SK-MEL-5 (cell line): Measurements from ENCODE around the gene PHACTR3. TPM values are rescaled to one million over a fixed set of nuclear protein-coding genes. Genes with fewer than 3 reads are reported as not detected.
A peak's percentile ranks its signal among the peaks of the same experiment; 100 is the strongest.
"Not testable (repeated sequence)": the region's sequence is repeated elsewhere in the genome, so short reads cannot be mapped to it uniquely, and the experiment has no call there.

Experiments used
- DNase-seq: peaks from one replicate; pipeline ENCODE4 v3.0.0-alpha.2; 2016; ENCODE audit warnings: low read depth, low spot score
- in situ Hi-C: cut with HindIII; loops from 2 replicates; pipeline ENCODE4 v1.10.0; 2016; ENCODE audit warnings: low sequenced_read_pairs, high pct_unique_total_duplicates, low pct_unique_long_range_greater_than_20kb
- total RNA-seq: library from RNA; depleted of rRNA; stranded (reverse); fragments of >200 nt; shearing (Covaris generic); gene quantifications from 2 replicates; pipeline ENCODE4 v1.2.3, GENCODE V29; 2014

PHACTR3 gene
- total RNA-seq, 1 experiment from 2014 or later = not detected

DNA sequence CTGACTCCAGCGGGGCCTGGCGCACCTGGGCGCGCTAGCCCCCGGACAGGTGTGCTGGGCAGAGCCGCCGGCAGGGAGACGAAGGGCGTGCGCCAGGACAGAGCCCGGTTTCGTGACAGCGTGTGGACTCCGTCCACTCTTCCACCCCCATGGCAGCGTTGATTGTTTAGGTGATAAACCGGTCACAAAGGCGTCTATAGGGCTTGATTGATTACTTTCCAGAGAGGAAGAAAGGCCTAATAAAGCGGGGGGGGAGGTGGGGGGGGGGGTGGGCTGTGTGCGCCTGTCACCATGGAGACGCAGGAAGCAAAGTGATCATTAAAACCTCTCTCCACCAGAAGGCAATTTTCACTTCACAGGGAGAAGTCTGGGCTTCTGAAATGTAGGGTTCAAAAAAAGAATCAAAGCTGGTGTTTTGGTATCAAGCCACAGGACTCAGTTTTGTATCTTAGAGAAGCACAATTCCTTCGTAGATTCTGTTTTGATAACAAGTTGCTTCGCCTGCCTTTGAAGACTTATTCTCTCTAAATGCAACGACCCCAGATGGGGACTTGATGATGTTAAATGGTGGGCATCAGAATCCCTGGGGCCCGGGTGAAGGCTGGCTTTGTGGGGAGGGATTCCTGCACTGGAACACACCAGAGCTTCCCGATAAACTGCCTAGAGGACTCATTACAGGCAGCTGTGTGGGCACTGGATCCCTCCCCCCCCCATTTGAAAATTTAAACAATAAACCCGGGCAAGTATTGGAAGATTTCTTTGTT, 1.4 kb downstream of the PHACTR3 start:
- DNase-seq = no peak
- in situ Hi-C loops = no loop called here

DNA sequence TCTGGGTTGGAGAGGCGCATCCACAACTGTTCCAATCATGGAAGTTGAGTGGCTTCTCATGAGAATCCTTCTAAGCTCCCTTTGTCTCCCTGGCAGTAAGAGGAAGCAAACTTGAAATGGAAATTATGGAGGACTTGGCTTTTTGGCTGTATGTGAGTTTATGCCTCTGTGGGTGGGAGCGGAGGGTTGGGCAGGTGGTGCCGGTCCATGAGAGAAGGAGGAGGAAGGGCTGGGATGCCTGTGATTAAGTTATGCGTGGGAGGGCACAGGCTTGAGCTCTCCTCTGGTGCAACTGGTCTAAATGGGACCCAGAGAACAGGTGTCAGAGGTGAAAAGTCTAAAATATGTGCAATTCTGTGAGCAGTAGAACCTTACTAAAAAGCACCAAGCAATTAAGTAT, 2.2 kb downstream of the PHACTR3 start:
- DNase-seq = no peak
- in situ Hi-C loops = no loop called here

DNA sequence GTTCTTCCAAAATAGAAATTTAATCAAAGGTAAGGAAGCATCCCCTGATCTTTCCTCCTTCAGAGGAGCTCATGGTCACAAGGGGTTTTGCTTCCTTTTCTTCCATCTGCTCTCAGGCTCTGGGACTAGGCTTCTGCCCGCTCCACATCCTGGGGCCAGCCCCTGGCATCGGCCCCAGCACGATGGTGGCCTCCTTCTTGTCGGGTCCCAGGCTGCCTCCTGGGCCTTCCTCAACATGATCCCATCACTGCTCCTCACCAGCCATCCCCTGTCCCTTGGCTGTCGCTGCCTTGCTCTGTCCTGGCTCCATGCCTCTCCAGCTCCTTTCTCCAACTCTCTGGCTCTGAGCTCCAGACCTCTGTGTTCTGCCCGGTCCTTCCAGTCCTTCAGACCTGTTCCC, 4.1 kb downstream of the PHACTR3 start:
- DNase-seq = no peak
- in situ Hi-C loops = no loop called here

DNA sequence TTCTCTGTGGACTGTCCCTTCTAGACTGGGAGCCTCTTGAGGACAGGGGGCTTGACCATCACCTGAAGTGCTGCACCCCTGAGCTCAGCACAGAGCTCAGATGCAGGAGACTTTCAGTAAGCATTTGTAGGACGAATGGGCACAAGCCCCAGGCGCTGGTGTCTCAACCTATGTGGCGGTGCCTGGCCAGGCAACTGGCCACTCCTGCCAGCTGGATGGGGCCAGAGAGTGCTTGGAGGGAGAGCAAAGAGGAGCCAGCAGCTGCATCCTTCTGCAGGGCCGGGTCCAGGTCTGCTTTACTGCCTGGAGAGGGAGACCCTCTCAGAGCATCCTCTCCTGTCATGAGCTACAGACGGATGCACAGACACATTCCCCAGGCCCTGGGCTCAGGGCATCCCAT, 4.5 kb downstream of the PHACTR3 start:
- in situ Hi-C loops = no loop called here
- no peak for DNase-seq

DNA sequence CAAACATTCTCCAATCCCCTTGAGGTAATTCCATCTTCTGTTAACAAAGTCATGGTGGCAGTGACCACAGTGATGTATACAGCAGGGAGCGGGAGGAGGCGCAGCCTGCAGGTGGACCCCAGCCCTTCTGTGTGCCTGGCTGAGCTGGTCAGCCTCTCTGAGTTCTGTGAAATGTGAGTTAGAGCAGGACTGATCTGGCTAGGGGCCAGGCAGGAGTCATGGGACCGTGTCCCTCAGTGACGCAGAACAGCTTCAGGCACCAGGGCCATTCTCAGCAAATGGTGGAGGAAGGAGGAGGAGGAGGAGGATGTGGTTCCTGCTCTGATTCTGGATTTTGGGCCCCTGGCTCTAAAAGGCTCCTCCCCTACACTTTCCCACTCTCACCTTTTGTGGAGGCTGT, 6.9 kb downstream of the PHACTR3 start:
- in situ Hi-C loops = no loop called here
- DNase-seq = peak; percentile 14

DNA sequence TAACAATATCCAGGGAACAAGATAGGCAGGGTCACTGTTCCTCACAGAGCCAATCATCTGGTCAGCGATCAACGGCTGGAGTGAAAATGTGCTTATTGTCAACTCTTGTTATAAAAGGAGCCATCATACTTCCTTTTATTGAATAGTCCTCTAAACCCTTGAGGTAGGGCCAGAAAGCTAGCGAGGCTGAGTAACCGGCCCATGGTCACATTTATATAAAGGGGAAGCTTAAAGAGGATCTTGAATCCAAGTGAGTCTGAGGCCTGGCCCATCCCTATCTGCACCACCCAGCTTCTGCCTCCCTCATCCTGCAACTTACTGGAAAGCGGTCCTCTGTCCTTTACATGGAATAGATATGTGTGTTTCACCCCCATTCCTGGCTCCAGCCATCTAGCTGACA, 9.5 kb downstream of the PHACTR3 start:
- DNase-seq = no peak
- in situ Hi-C loops = no loop called here

DNA sequence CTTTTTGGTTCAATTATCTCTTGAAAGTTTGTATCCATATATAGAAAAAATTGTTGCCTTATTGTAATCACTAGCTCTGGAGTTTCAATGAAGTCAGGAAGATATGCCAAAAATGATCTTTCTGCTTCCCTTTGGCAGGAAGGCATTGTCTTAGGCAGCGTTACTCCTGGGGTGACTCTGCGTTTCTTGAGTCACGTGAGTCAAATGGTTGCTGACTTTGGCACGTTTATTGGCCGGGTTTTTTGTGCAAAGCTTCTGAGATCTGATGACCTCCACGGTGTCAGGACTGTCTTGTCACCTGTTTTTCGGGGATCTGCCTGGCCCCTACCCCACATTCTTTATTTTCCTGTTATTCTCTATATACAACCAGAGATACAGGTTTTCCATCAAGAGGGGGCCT, 10.4 kb downstream of the PHACTR3 start:
- no peak for DNase-seq
- in situ Hi-C loops = no loop called here

DNA sequence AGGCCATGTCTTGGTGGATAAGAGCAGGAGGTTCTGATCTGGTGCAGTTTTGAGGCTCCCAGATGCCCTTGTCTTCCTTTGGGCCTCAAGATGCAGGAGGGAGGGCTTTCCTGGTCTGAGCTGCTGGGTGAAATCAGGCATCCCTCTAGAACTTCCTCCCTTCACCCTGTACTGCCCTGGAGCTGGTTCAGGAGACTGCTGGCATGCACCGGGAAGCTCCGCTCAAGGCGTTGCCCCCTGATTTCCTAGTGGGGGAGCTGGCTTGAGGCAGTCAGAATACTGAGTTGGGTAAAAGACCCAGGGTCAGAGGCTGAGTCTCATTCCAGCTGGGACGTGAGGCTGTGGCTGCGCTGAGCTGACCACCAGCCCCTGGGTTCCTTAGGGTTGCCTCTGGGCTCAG, 12.0 kb downstream of the PHACTR3 start:
- DNase-seq = no peak
- in situ Hi-C loops = no loop called here

DNA sequence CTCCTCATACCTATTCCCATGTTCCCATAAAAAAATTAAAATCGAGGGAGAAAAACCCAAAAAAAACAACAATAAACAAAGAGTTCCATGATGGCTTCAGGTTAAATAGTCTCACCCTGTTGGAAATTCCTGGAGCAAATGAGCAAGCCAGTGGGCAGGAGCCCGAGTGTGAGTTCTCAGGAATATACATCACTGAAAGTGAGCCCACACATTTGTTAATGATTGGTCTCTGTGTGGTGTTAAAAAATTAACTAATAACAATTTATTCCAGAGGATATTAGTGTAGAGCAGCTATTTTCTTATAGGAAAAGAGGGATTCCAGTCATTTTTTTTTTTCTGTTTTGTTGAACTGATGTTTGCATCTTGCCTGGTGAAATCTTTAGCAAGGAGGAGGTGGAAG, 12.9 kb downstream of the PHACTR3 start:
- in situ Hi-C loops = no loop called here
- no peak for DNase-seq

DNA sequence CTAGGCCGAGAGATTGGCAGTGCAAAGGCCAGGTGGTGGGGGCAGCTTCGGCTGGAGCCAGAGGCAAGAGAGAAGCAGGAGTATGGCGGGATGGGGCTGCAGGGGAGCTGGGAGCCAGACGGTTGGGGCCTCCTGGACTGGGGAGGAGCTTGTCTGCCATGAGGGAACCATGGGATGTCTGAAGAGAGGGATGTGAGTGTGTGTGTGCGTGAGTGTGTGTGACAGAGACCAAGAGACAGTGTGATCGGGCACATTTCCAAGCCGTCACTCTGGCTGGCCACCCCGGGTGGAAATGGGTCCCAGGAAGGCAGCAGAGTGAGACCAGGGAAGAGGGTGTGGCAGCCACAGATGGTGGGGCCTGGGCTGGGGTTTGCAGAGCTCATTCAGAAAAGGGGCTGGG, 13.8 kb downstream of the PHACTR3 start:
- DNase-seq = no peak
- in situ Hi-C loops = no loop called here

DNA sequence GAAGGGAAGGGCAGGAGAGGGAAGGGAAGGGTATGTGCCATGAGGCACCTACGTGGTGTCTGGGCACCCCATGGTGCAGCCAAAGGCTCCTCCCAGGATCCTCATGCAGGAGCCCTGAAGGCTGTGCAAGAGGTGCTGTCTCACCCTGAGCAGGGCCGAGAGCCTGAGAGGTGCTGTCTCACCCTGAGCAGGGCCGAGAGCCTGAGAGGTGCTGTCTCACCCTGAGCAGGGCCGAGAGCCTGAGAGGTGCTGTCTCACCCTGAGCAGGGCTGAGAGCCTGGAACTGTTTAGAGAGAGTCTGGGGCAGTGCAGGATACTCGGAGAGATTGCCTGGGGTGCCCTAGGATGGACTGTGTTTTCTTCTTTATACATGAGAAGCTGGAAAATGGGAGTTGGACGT, 14.2 kb downstream of the PHACTR3 start:
- in situ Hi-C loops, DNase-seq: not testable (repeated sequence)

DNA sequence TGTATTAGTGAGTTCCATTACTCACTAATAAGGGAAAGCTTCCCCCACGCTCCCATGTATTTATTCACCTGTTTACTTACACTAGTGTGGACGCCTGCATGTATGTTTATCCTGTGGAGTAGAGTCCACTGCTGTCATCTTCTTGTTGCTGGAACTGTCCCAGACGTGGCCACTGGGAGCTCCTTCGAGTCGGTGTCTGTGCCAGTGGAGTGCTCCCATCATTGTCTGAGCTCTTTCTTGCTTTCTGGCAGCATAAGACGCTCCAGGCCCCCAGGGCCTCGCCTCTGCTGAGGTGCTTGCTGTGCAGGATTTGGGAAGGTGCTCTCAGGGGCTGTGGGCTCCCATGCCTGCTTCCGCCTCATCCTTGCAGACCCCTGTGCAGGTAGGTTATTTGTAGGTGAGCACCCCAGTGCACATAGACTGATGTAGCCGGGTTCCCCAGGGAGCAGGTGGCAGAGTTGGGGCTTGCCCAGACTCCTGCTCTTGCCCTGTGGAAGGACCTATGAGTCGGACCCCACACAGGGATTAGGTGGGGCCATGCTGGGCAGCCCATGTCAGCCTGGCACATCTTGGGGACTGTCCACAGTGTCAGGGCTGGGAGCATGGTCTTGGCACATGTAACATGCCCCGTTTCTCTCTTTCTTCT, 16.6 kb downstream of the PHACTR3 start:
- in situ Hi-C loops = no loop called here
- no peak for DNase-seq

DNA sequence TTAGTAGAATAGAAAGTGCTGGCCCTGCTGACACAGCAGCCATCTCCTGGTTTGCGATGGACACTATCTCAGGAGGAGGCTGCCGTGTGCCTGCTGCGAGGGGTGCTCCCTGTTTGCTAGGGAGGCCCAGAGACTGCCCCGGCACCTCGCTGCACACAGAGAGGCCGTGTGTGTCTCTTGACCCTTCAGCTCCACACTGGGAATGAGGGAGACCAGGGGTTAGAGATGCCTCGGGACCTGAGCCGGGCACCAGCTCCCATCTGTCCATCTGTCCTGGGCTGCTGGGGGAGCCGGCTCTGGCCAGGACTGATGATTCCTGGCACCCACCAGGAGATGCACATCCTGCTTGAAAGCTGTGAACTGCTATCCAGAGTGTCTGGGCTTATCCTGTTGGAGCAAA, 18.2 kb downstream of the PHACTR3 start:
- in situ Hi-C loops = no loop called here
- DNase-seq = no peak

DNA sequence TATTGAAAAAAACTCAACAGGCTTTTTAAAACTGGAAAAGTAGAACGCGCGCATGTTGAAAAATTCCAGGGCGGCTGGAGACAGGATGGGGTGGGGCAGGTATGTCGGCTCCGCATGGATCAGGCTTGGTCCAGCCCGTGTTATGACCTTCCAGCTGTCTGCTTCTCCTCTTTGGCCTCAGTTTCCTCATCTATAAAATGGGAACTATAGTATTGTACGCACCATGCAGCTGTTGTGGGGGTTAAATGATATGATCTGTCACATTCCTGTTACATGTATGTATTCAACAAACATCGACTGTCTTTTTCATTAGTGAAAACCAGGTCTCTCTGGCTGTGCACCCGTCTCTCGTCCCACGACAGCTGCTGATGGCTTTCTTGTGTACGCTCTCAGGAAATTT, 18.8 kb downstream of the PHACTR3 start:
- in situ Hi-C loops = no loop called here

DNA sequence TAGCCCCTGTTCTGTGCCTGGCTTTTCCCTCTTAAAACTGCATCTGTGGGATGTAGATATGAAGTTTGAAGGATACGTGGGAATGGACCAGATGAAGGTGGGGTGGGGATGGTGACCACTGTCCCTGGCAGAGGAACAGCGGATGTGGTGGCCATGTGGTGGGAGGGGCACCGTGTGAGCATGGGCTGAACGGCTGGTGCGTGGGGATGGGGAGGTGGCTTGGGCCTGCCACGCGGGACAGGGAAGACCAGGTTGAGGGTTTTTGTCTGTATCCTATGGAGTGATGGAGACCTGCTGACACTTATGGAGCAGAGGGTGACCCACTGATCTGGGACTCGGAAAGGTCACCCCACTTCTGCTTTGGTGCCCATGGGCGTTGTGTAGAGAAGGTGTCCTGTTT, 19.2 kb downstream of the PHACTR3 start:
- DNase-seq = no peak
- in situ Hi-C loops = no loop called here

More for the DNA sequence above, 18.8 kb downstream of the PHACTR3 start:
- DNase-seq = no peak

DNA sequence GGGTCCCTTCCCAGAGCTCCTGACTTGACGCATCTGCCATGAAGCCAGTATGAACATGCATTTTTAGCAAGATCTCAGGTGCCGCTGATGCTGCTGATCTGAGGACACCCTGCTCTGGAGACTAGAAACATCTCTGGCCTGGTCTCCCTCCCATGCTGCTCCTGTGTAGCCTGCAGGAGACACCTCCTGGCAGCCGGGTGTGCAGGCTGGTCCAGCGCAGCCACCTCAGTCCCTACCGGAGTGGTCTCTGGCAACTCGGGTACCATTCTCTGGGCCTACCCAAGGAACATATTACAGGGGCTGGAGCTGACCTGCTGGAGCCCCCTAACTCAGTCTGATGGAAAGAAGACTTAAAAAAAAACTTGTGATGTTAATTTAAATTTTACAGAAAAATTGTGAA, 20.1 kb downstream of the PHACTR3 start:
- in situ Hi-C loops = no loop called here
- DNase-seq = no peak

DNA sequence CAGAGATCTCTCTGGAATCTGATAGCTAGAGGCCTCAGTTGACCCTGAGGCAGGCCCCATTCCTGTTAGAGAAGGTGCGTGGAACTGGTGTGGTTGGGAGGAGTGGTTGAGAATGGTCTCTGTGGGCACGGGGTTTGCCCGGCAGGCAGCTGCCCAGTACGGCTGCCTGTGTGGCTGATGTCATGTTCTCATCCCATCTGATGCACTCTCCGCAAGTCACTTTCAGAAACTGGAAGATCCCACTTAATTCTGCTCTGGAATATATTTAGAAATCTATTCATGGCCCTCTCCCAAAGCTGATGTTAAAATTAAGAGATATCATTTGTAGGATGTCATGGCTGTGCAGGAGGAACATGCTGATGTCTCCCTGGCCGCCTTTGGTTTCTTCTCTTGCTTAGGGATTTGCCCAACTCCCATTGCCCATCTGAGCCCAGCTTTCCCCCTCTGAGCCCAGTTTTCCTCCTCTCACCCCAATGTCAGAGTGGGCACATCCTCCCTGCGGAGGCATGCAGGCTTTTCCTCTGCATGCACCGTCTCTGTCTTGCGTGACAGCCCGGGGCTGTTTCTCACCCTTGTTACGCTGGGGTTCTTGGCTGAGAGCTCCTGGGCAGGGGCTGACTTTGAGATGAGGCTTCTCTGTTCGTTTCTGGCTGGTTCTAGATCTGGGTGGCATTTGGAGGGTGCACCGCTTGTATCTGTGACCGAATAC, 21.0 kb downstream of the PHACTR3 start:
- in situ Hi-C loops = no loop called here
- no peak for DNase-seq

DNA sequence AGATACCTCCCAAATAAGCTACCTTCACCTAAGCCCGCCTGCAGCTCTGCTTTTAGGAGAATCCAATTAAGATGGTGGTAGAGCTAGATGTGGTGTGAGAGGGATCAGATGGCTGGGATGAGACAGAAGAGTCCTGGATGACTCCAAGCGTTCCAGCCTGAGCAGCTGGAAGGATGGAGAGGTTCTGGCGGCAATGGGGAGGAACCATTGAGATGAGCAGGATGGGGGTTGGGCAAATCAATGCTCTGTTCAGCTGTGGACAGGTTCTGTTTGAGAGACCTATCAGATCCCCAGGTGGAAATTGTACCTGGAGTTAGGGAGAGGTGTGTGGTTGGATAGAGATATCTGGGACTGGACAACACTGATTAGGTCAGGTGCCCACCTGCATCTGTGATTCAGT, 23.0 kb downstream of the PHACTR3 start:
- in situ Hi-C loops = no loop called here
- DNase-seq = no peak

DNA sequence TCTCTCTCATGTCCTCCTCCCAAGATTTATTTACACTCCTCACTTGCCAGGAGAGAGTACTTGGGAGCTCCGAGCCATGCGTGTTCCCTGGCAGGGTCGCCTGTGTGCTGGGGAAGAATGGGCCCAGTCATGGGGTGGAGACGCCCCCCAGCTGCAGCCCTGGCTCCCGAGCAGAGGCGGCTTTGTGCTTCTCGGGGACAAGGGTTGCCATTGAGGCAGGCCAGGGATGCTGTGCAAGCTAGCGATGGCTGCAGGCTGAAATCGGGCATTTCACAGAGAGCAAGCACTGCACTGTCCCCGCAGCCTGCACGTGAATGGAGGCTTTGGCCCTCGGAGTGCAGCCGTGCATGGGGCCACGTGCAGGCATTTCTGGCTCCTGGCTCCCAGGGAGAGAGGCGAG, 23.8 kb downstream of the PHACTR3 start:
- no peak for DNase-seq
- in situ Hi-C loops = no loop called here
